Measurements from ENCODE around the gene SUCLG2. TPM values are rescaled to one million over a fixed set of nuclear protein-coding genes. Genes with fewer than 3 reads are reported as not detected.

Gene SUCLG2
- total and polyA plus RNA-seq, 9 of the 15 experiments (the other 6 are each of a cell fraction or from before 2014, with no cell fraction given) = 10.1 to 41.4 (median 29.0) TPM

GRCh38 chr3:67384760-67385397 is 269.5 kb downstream of the SUCLG2 start:
- Histone ChIP-seq H3K4me3 (no peak overlapping the region), H3K27ac (ENCODE audit: extremely low read depth, low read depth, low read length) (no peak overlapping the region), H3K9me3 (replicated peaks; ENCODE audit: control insufficient read depth, insufficient read depth, low read depth, low read length) (no peaks in the 10 kb centered on the region), H3K9me1 (ENCODE audit: control insufficient read depth, insufficient read depth, low read length) (no peaks in the 10 kb centered on the region), H3K4me2 (ENCODE audit: insufficient read depth, low read length) (no peak overlapping the region), H4K20me1 (replicated peaks; ENCODE audit: control insufficient read depth, insufficient read depth, low read length) (no peaks in the 10 kb centered on the region; the same call in 1 of the 2 replicates), H3K4me1 (replicated peaks in 1 of 2; ENCODE audit: control insufficient read depth in 2 of 2, insufficient read depth in 2 of 2, low read length in 2 of 2) (no peaks in the 10 kb centered on the region; a peak in 1 of 5 replicates), H3K79me2 (ENCODE audit: control insufficient read depth, insufficient read depth, low read length) (no peaks in the 10 kb centered on the region), H3K27me3 (ENCODE audit: control insufficient read depth in 2 of 2, insufficient read depth in 2 of 2, low read length in 2 of 2) (no peaks in the 10 kb centered on the region), H3K36me3 (ENCODE audit: control insufficient read depth, insufficient read depth, low read length) (no peaks in the 10 kb centered on the region), H3K9ac (ENCODE audit: insufficient read depth in 1 of 2, low read depth in 2 of 2, low read length in 2 of 2) (no peak overlapping the region), H2AFZ (ENCODE audit: low read depth, low read length) (no peak overlapping the region)
- BruUV-seq (replicated peaks) = no TSS peak
- DNase-seq (ENCODE audit: extremely low read depth in 1 of 4, low spot score in 3 of 4) (peak; percentile 37 to 63 (median 38)), ATAC-seq (peak; percentile 93), FAIRE-seq (peak; percentile 75)
- CTCF ChIA-PET (ENCODE audit: low intra/inter-chr PET ratio) = no interaction called here
- 40% methylated on average over 10 of the region's 10 CpGs for WGBS (ENCODE audit: insufficient coverage, low coverage, missing lambda C conversion rate)
- intact Hi-C loops (cut with micrococcal nuclease) (loop anchor here (1.0 to 5.0 kb wide), 3 partner anchors 272 to 1492 kb away; no protein-coding TSS in a partner anchor), in situ Hi-C loops (cut with MboI) (no loop called here)
- POLR2A ChIA-PET = interaction anchor here (0.6 kb wide), 1 partner anchor 41 kb away, joined by 3 read pairs; no protein-coding TSS in a partner anchor
- TF ChIP-seq RAD21 (CRISPR knock-in tag; conservative IDR thresholded peaks at IDR 0.05 in 1 of 2, IDR thresholded peaks at IDR 0.05 in 1 of 2) (peak; percentile 20 to 58; a peak in 2 of 4 replicates), C11orf30 (IDR thresholded peaks at IDR 0.05; ENCODE audit: low read depth) (0 out of 2 replicates have a peak, but pooled peaks have one; percentile 32), CTCF (IDR thresholded peaks at IDR 0.05 in 2 of 3, conservative IDR thresholded peaks at IDR 0.05 in 1 of 3; ENCODE audit: insufficient read depth in 2 of 3, low read depth in 1 of 3, low read length in 3 of 3) (peak; percentile 57 to 67 (median 60)), MAZ (CRISPR knock-in tag; conservative IDR thresholded peaks at IDR 0.05 in 1 of 2, IDR thresholded peaks at IDR 0.05 in 1 of 2) (no peak), ZNF316 (IDR thresholded peaks at IDR 0.05) (peak; percentile 65), ERF (CRISPR knock-in tag; IDR thresholded peaks at IDR 0.05) (no peak), ZZZ3 (IDR thresholded peaks at IDR 0.05) (no peak)
- TF ChIP-seq, protein P1, sequence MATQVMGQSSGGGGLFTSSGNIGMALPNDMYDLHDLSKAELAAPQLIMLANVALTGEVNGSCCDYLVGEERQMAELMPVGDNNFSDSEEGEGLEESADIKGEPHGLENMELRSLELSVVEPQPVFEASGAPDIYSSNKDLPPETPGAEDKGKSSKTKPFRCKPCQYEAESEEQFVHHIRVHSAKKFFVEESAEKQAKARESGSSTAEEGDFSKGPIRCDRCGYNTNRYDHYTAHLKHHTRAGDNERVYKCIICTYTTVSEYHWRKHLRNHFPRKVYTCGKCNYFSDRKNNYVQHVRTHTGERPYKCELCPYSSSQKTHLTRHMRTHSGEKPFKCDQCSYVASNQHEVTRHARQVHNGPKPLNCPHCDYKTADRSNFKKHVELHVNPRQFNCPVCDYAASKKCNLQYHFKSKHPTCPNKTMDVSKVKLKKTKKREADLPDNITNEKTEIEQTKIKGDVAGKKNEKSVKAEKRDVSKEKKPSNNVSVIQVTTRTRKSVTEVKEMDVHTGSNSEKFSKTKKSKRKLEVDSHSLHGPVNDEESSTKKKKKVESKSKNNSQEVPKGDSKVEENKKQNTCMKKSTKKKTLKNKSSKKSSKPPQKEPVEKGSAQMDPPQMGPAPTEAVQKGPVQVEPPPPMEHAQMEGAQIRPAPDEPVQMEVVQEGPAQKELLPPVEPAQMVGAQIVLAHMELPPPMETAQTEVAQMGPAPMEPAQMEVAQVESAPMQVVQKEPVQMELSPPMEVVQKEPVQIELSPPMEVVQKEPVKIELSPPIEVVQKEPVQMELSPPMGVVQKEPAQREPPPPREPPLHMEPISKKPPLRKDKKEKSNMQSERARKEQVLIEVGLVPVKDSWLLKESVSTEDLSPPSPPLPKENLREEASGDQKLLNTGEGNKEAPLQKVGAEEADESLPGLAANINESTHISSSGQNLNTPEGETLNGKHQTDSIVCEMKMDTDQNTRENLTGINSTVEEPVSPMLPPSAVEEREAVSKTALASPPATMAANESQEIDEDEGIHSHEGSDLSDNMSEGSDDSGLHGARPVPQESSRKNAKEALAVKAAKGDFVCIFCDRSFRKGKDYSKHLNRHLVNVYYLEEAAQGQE (IDR thresholded peaks at IDR 0.05; ENCODE audit: borderline replicate concordance) = peak; percentile 27; the same call in 1 of the 2 replicates
- TF ChIP-seq, protein P1 (CRISPR knock-in tag; IDR thresholded peaks at IDR 0.05; ENCODE audit: low read depth) = no peak

Data from K562 (cell line).